WTC11 (cell line): Measurements from ENCODE around the gene CORO6.

ENCODE experiments used
- ATF2 ChIP-seq: sonication (generic); formaldehyde crosslinking; IDR thresholded peaks from 2 replicates; pipeline ENCODE4 v1.8.1; 2022; ENCODE audit warnings: low read depth, missing genetic modification reagents, borderline replicate concordance
- CREM ChIP-seq: sonication (generic); formaldehyde crosslinking; IDR thresholded peaks from 2 replicates; pipeline ENCODE4 v1.8.1; 2022; ENCODE audit warnings: mild to moderate bottlenecking, missing genetic modification reagents, moderate library complexity
- CTCF ChIP-seq: fragments of 200-600 bp; IDR thresholded peaks from 2 replicates; pipeline ENCODE4 v1.8.0; 2022; ENCODE audit warnings: antibody characterized with exemption
- ETV6 ChIP-seq: sonication (generic); formaldehyde crosslinking; IDR thresholded peaks from 2 replicates; pipeline ENCODE4 v1.8.1; 2022; ENCODE audit warnings: mild to moderate bottlenecking, missing genetic modification reagents
- GABPB1 ChIP-seq: sonication (generic); formaldehyde crosslinking; IDR thresholded peaks from 2 replicates; pipeline ENCODE4 v1.8.1; 2023; ENCODE audit warnings: mild to moderate bottlenecking, missing genetic modification reagents
- HMGA2 ChIP-seq: fragments of 250-450 bp; sonication (Bioruptor Pico); IDR thresholded peaks from 2 replicates; pipeline ENCODE4 v1.4.0; 2021; ENCODE audit warnings: mild to moderate bottlenecking, moderate library complexity
- JUN ChIP-seq: sonication (generic); formaldehyde crosslinking; IDR thresholded peaks from 2 replicates; pipeline ENCODE4 v1.8.0; 2023; ENCODE audit warnings: mild to moderate bottlenecking, missing genetic modification reagents
- SMAD4 ChIP-seq: sonication (generic); formaldehyde crosslinking; IDR thresholded peaks from 2 replicates; pipeline ENCODE4 v1.8.0; 2022; ENCODE audit warnings: mild to moderate bottlenecking, missing genetic modification reagents
- SP1 ChIP-seq: sonication (generic); formaldehyde crosslinking; conservative IDR thresholded peaks from 2 replicates; pipeline ENCODE4 v1.8.1; 2022; ENCODE audit warnings: missing genetic modification reagents
- TCF7 ChIP-seq: sonication (generic); formaldehyde crosslinking; IDR thresholded peaks from 2 replicates; pipeline ENCODE4 v1.8.0; 2022; ENCODE audit warnings: mild to moderate bottlenecking, low read depth, missing genetic modification reagents, moderate library complexity
- TEAD4 ChIP-seq: sonication (generic); formaldehyde crosslinking; IDR thresholded peaks from 2 replicates; pipeline ENCODE4 v1.8.0; 2022; ENCODE audit warnings: mild to moderate bottlenecking, missing genetic modification reagents
- TP53 ChIP-seq: sonication (generic); formaldehyde crosslinking; IDR thresholded peaks from 2 replicates; pipeline ENCODE4 v1.8.1; 2023; ENCODE audit warnings: mild to moderate bottlenecking, missing genetic modification reagents
- USF2 ChIP-seq: sonication (generic); formaldehyde crosslinking; IDR thresholded peaks from 2 replicates; pipeline ENCODE4 v1.8.1; 2023; ENCODE audit warnings: mild to moderate bottlenecking, missing genetic modification reagents, moderate library complexity
- ZNF423 ChIP-seq: fragments of 250-450 bp; sonication (Bioruptor Pico); IDR thresholded peaks from 2 replicates; pipeline ENCODE4 v2.1.2; 2022; ENCODE audit warnings: mild to moderate bottlenecking, moderate library complexity

DNA sequence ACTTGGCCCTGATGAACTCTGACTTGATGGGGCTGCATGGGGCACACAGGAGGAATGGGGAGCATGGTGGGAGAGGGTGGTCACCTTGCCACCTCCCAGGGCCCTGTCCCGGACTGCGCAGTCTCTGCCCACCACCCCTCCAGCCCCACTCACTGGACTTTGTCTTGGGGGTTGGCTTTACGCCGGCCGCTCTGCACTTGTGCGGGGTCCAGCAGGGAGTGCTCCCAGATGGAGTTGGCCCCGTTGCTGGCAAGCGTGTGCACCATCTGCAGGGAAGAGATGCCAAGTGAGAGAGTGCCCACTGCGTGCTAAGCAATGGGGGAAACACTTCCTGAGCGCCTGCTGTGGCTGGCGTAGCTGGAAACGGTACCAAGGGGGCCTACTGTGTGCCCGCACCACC lies 39.9 kb downstream of the CORO6 start:
- TF ChIP-seq ZNF423 (CRISPR knock-in tag) = no peak
- TF ChIP-seq SP1 (CRISPR knock-in tag) = no peak
- TF ChIP-seq ETV6 (CRISPR knock-in tag) = no peak
- TF ChIP-seq CTCF = no peak
- no peak for TF ChIP-seq TEAD4 (CRISPR knock-in tag)
- TF ChIP-seq SMAD4 = no peak
- no peak for TF ChIP-seq TCF7 (CRISPR knock-in tag)
- no peak for TF ChIP-seq TP53 (CRISPR knock-in tag)
- TF ChIP-seq ATF2 (CRISPR knock-in tag) = no peak
- no peak for TF ChIP-seq JUN (CRISPR knock-in tag)
- TF ChIP-seq GABPB1 (CRISPR knock-in tag) = no peak
- no peak for TF ChIP-seq USF2 (CRISPR knock-in tag)
- TF ChIP-seq HMGA2 (CRISPR knock-in tag) = no peak
- no peak for TF ChIP-seq CREM
